DND-41 (cell line): ENCODE measurements around the gene RIPOR3.

Source experiments
- ATAC-seq: fragments of 200-7000 bp; cut with Tn5 transposase; 3 replicates; pipeline ENCODE4 v1.9.1; 2021; ENCODE audit warnings: low read depth; ENCODE audit not compliant: insufficient read depth
- DNase-seq: peaks from one replicate; pipeline ENCODE4 v3.0.0-alpha.2; 2020
- H2AFZ ChIP-seq: 2 replicates; pipeline ENCODE4 v1.6.0; 2012; ENCODE audit warnings: low read depth, low read length
- H3K27ac ChIP-seq: 2 replicates; pipeline ENCODE4 v1.5.1; 2012; ENCODE audit warnings: low read length, inconsistent platforms
- H3K27me3 ChIP-seq: fragments of 200-600 bp; sonication (generic); 2 replicates; pipeline ENCODE4 v1.6.0; 2012; ENCODE audit warnings: low read length, mild to moderate bottlenecking, inconsistent platforms; ENCODE audit not compliant: insufficient read depth, poor library complexity
- H3K36me3 ChIP-seq: 2 replicates; pipeline ENCODE4 v1.5.1; 2012; ENCODE audit warnings: low read length, inconsistent platforms; ENCODE audit not compliant: insufficient read depth
- H3K4me1 ChIP-seq: 2 replicates; pipeline ENCODE4 v1.5.1; 2012; ENCODE audit warnings: mild to moderate bottlenecking, low read length; ENCODE audit not compliant: insufficient read depth
- H3K4me2 ChIP-seq: 2 replicates; pipeline ENCODE4 v1.6.0; 2012; ENCODE audit warnings: mild to moderate bottlenecking, moderate library complexity, low read length, inconsistent platforms; ENCODE audit not compliant: insufficient read depth
- H3K4me3 ChIP-seq, 2 experiments: fragments of 200-600 bp in 1 of 2; shearing (Covaris generic) in 1 of 2; 2 replicates each; pipeline ENCODE4 v1.5.1; 2012 to 2016; ENCODE audit warnings: inconsistent platforms in 2 of 2, low read length in 2 of 2, mild to moderate bottlenecking in 2 of 2, low read depth in 1 of 2, moderate library complexity in 1 of 2
- H3K79me2 ChIP-seq: 2 replicates; pipeline ENCODE4 v1.6.0; 2012; ENCODE audit warnings: low read length, inconsistent platforms; ENCODE audit not compliant: insufficient read depth
- H3K9ac ChIP-seq: 2 replicates; pipeline ENCODE4 v1.6.0; 2012; ENCODE audit warnings: low read depth, mild to moderate bottlenecking, inconsistent platforms, low read length, moderate library complexity
- H3K9me3 ChIP-seq: 2 replicates; pipeline ENCODE4 v1.5.1; 2012; ENCODE audit warnings: low read length, moderate library complexity, mild to moderate bottlenecking, inconsistent platforms; ENCODE audit not compliant: insufficient read depth, severe bottlenecking
- H4K20me1 ChIP-seq: 2 replicates; pipeline ENCODE4 v1.6.0; 2012; ENCODE audit warnings: low read length; ENCODE audit not compliant: insufficient read depth
- CTCF ChIP-seq: IDR thresholded peaks from 2 replicates; pipeline ENCODE4 v1.5.1; 2012; ENCODE audit warnings: borderline replicate concordance, low read length, moderate library complexity, mild to moderate bottlenecking; ENCODE audit not compliant: poor library complexity, severe bottlenecking; ENCODE audit errors: extremely low read depth
- EZH2 ChIP-seq: IDR thresholded peaks from 3 replicates; pipeline ENCODE4 v1.6.1; 2012; ENCODE audit warnings: borderline replicate concordance, low read depth, mild to moderate bottlenecking, moderate library complexity, low read length, inconsistent platforms; ENCODE audit not compliant: severe bottlenecking

Gene RIPOR3

DNA sequence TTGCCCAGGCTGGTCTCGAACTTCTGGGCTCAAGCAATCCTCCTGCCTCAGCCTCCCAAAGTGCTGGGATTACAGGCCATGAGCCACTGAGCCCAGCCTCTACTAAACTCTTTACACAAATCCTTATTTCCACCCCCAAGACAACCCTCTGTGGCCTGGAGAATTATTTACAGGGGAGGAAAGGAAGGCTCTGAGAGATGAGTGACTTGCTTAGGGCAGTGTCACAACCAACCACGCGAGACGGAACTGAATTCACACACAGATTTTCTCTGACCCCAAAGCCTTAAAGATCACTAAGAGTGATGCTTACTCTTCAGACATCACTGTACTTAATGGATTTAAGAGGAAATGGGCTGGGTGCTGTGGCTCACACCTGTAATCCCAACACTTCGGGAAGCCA is 86.2 kb downstream of the RIPOR3 start:
- no peaks in the 10 kb centered on the region for H4K20me1 ChIP-seq
- H3K36me3 ChIP-seq: no peaks in the 10 kb centered on the region
- no peak overlapping the region for H3K4me2 ChIP-seq
- no peak overlapping the region for H3K4me3 ChIP-seq
- H3K9ac ChIP-seq: no peak overlapping the region
- no peak for ATAC-seq
- no peak for DNase-seq
- no peaks in the 10 kb centered on the region for H3K27me3 ChIP-seq
- TF ChIP-seq EZH2 (no peak), CTCF (no peak)
- no peaks in the 10 kb centered on the region for H3K79me2 ChIP-seq
- no peak overlapping the region for H2AFZ ChIP-seq
- H3K4me1 ChIP-seq: no peaks in the 10 kb centered on the region
- H3K27ac ChIP-seq: no peak overlapping the region
- no peaks in the 10 kb centered on the region for H3K9me3 ChIP-seq

DNA sequence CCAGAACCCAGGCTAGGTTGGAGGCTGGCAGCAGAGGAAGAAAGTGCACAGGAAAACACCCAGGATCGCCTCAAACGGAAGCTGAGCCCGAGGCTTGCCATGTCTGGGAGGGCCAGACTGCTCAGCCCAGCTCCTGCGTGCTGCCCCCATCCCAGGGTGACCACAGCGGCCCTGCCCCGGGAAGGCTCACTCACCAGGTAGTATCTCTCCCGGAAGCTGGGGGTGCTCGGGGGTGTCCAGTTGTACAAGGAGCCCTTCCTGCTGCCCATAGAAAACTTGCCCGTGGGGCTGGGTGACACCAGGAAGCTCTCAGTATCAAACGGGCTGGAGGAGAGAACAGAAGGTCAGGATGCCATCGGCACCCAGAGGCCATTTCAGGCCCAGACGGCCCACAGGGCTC is 86.9 kb downstream of the RIPOR3 start:
- Histone ChIP-seq H3K9me3 (no peaks in the 10 kb centered on the region), H2AFZ (no peak overlapping the region), H4K20me1 (no peaks in the 10 kb centered on the region), H3K27ac (no peak overlapping the region), H3K4me2 (no peak overlapping the region), H3K79me2 (no peaks in the 10 kb centered on the region), H3K36me3 (no peaks in the 10 kb centered on the region), H3K4me3 (no peak overlapping the region), H3K9ac (no peak overlapping the region), H3K27me3 (peaks cover under 1% of the 10 kb centered on the region), H3K4me1 (no peaks in the 10 kb centered on the region)
- TF ChIP-seq EZH2 (no peak), CTCF (no peak)
- DNase-seq: no peak
- no peak for ATAC-seq

- Histone ChIP-seq H3K27ac (no peak overlapping the region), H4K20me1 (0 out of 2 replicates have a peak, but pooled peaks cover 2% of the 10 kb centered on the region), H3K36me3 (no peaks in the 10 kb centered on the region), H3K79me2 (no peaks in the 10 kb centered on the region), H3K9me3 (no peaks in the 10 kb centered on the region), H3K27me3 (peaks cover 3% of the 10 kb centered on the region), H3K9ac (no peak overlapping the region), H2AFZ (no peak overlapping the region), H3K4me3 (no peak overlapping the region), H3K4me2 (no peak overlapping the region), H3K4me1 (no peaks in the 10 kb centered on the region)
- TF ChIP-seq CTCF: no peak
- no peak for TF ChIP-seq EZH2
- DNase-seq (no peak), ATAC-seq (no peak)
Observed at GRCh38 chr20:50602432-50603088, 88.8 kb downstream of the RIPOR3 start.
